ENCODE results near the gene TMEM132E.

DNA sequence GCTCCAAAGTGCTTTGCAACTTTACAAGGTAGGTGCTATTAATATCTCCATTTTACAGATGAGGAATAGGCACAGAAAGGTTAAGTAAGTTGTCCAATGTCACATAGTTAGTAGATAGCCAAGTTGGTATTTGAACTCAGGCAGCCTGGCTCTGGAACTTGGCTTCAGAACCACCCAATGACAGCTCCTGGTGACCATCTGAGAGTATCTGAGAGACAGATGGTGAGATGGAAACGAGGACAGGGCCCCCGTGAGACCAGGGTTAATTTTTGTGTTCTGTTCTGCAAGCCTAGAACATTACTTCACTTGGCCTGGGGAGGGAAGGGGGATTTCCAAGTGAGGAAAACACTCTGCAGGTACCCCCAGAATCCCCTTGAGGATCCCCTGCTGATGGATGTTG is 9.8 kb upstream of the TMEM132E start:
- TF ChIP-seq CTCF (IDR thresholded peaks at IDR 0.05; ENCODE audit: insufficient read depth, low read length, poor library complexity, severe bottlenecking) (no peak), EZH2phosphoT487 (conservative IDR thresholded peaks at IDR 0.05; ENCODE audit: low read length) (no peak)
